Keratinocyte (primary cell): ENCODE results near the gene CAPN5. TPM values are rescaled to one million over a fixed set of nuclear protein-coding genes. Genes with fewer than 3 reads are reported as not detected.

Experiments used
- DNase-seq: peaks from one replicate; pipeline ENCODE4 v3.0.0-alpha.2; 2011; ENCODE audit warnings: low read depth, missing footprints, low spot score
- FAIRE-seq: peaks from 2 replicates; lab custom pipeline; 2011; peaks lifted over from hg19 to GRCh38; lab: Jason Lieb, UNC
- H2AFZ ChIP-seq: 2 replicates; pipeline ENCODE4 v1.6.0; 2012; ENCODE audit warnings: low read length, control low read depth, inconsistent platforms; ENCODE audit not compliant: control insufficient read depth
- H3K27ac ChIP-seq: 2 replicates; pipeline ENCODE4 v1.5.1; 2011; ENCODE audit warnings: low read length; ENCODE audit not compliant: control insufficient read depth, insufficient read depth
- H3K27me3 ChIP-seq: 3 replicates; pipeline ENCODE4 v1.6.0; 2011; ENCODE audit warnings: low read length; ENCODE audit not compliant: control insufficient read depth, insufficient read depth; ENCODE audit errors: extremely low read depth
- H3K36me3 ChIP-seq, 2 experiments: 2 replicates in 1 of 2; 3 replicates in 1 of 2; pipeline ENCODE4 v1.5.1; 2011; ENCODE audit warnings: low read length in 2 of 2, mild to moderate bottlenecking in 1 of 2; ENCODE audit not compliant: control insufficient read depth in 2 of 2, insufficient read depth in 2 of 2; ENCODE audit errors: extremely low read depth in 1 of 2
- H3K4me1 ChIP-seq: 3 replicates; pipeline ENCODE4 v1.5.1; 2011; ENCODE audit warnings: low read length; ENCODE audit not compliant: control insufficient read depth, insufficient read depth; ENCODE audit errors: extremely low read depth
- H3K4me2 ChIP-seq: 3 replicates; pipeline ENCODE4 v1.6.0; 2011; ENCODE audit warnings: low read depth, low read length; ENCODE audit not compliant: control insufficient read depth, insufficient read depth; ENCODE audit errors: extremely low read depth
- H3K4me3 ChIP-seq, 3 experiments: fragments of 200-600 bp in 1 of 3; sonication (generic) in 1 of 3; 2 replicates in 2 of 3; 3 replicates in 1 of 3; pipeline ENCODE4 v1.5.1; 2011 to 2016; ENCODE audit warnings: low read length in 3 of 3, mild to moderate bottlenecking in 3 of 3, control low read depth in 2 of 3, inconsistent platforms in 1 of 3, low read depth in 1 of 3, mixed read lengths in 1 of 3, mixed run types in 1 of 3, moderate library complexity in 1 of 3; ENCODE audit not compliant: control insufficient read depth in 2 of 3, insufficient read depth in 2 of 3; ENCODE audit errors: extremely low read depth in 1 of 3
- H3K79me2 ChIP-seq: 2 replicates; pipeline ENCODE4 v1.6.0; 2012; ENCODE audit warnings: low read length; ENCODE audit not compliant: control insufficient read depth, insufficient read depth
- H3K9ac ChIP-seq: 3 replicates; pipeline ENCODE4 v1.6.0; 2011; ENCODE audit warnings: low read length; ENCODE audit not compliant: control insufficient read depth, insufficient read depth; ENCODE audit errors: extremely low read depth
- H3K9me1 ChIP-seq: 3 replicates; pipeline ENCODE4 v1.6.0; 2011; ENCODE audit warnings: low read length; ENCODE audit not compliant: control insufficient read depth, insufficient read depth; ENCODE audit errors: extremely low read depth
- H3K9me3 ChIP-seq: 2 replicates; pipeline ENCODE4 v1.5.1; 2012; ENCODE audit warnings: low read depth, low read length; ENCODE audit not compliant: control insufficient read depth
- H4K20me1 ChIP-seq: 3 replicates; pipeline ENCODE4 v1.6.0; 2011; ENCODE audit warnings: low read length; ENCODE audit not compliant: control insufficient read depth, insufficient read depth; ENCODE audit errors: extremely low read depth
- CTCF ChIP-seq, 3 experiments: IDR thresholded peaks in 1 of 3; conservative IDR thresholded peaks in 1 of 3; optimal IDR thresholded peaks in 1 of 3; 2 replicates in 2 of 3; 3 replicates in 1 of 3; pipeline versions ENCODE3 to v1.5.1; 2011; ENCODE audit warnings: low read length in 3 of 3, mild to moderate bottlenecking in 3 of 3, moderate library complexity in 2 of 3, control low read depth in 1 of 3, inconsistent platforms in 1 of 3; ENCODE audit not compliant: insufficient read depth in 2 of 3; ENCODE audit errors: extremely low read depth in 1 of 3
- EZH2 ChIP-seq: IDR thresholded peaks from one replicate; pipeline ENCODE4 v1.6.1; 2012; ENCODE audit warnings: inconsistent platforms, mild to moderate bottlenecking, low read length, moderate library complexity
- dilution Hi-C: fragments of 300-500 bp; cut with MboI; formaldehyde crosslinking; loops from one replicate; pipeline ENCODE4 v1.7.0; 2020; ENCODE audit warnings: low sequenced_read_pairs; ENCODE audit not compliant: extremely low pct_ligation_motif_present
- polyA plus RNA-seq, 5 experiments: library from polyadenylated mRNA; depleted of rRNA in 3 of 5; stranded (reverse) in 3 of 5; stranded (forward) in 1 of 5; unstranded in 1 of 5; fragments of >200 nt; gene quantifications; 1 replicate in 1 of 5; 2 replicates in 3 of 5; 3 replicates in 1 of 5; pipeline versions ENCODE4 v1.2.1 to v1.2.3, GENCODE V29; 2011 to 2012; ENCODE audit warnings: missing spikeins in 2 of 5, low read depth in 1 of 5, low replicate concordance in 1 of 5

CAPN5 gene
- polyA plus RNA-seq, 1 donor (not counting 4 experiments of a cell fraction or from before 2014, with no cell fraction given): 1.2 TPM

DNA sequence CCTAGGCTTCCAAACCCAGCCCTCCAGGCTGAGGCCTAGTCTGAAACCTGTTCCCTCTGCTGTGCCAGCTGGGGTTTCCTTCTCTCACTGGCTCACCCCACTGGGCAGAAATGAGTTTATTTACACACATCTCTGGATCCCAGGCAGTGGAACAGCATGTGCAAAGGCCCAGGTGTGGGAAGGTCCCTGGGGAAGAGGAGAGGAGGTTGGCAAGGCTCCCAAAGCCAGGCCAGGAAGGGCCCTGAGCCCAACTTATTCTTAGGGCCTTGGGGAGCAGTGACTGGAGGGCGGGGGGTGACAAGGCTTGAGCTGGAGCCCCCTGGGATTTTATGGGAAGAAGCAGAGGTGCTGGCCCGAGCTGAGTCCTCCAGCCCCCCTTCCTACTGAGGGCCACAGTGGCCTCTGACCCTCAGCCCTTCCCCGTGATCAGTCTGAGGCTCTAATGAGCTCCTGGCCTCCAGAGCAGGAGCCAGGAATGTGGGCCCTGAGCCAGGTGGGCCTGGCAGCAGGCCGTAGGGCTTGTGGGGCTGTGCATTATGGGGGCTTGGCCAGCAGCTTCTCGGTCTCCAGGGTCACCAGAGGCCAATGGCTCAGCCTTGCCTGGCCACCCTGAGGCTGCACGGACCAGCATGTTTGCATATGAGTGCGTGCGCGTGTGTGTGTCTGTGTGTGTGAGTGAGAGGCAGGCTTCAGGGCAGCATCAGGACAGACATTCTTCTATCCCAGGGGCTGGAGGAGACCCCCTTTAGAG lies 64.2 kb downstream of the CAPN5 start:
- Histone ChIP-seq H3K27me3 (no peaks in the 10 kb centered on the region), H3K4me1 (peaks cover 5% of the 10 kb centered on the region), H2AFZ (no peak overlapping the region), H3K27ac (no peak overlapping the region), H3K9me1 (no peaks in the 10 kb centered on the region), H3K4me3 (no peak overlapping the region), H4K20me1 (no peaks in the 10 kb centered on the region), H3K36me3 (no peaks in the 10 kb centered on the region), H3K9me3 (no peaks in the 10 kb centered on the region), H3K4me2 (no peak overlapping the region), H3K9ac (no peak overlapping the region), H3K79me2 (no peaks in the 10 kb centered on the region)
- dilution Hi-C loops: no loop called here
- no peak for FAIRE-seq
- TF ChIP-seq CTCF (optimal IDR thresholded peaks at IDR 0.05 in 1 of 3, IDR thresholded peaks at IDR 0.05 in 1 of 3, conservative IDR thresholded peaks at IDR 0.05 in 1 of 3; ENCODE audit: extremely low read depth in 1 of 3, insufficient read depth in 2 of 3, low read length in 3 of 3): no peak
- TF ChIP-seq EZH2: no peak
- DNase-seq: no peak

DNA sequence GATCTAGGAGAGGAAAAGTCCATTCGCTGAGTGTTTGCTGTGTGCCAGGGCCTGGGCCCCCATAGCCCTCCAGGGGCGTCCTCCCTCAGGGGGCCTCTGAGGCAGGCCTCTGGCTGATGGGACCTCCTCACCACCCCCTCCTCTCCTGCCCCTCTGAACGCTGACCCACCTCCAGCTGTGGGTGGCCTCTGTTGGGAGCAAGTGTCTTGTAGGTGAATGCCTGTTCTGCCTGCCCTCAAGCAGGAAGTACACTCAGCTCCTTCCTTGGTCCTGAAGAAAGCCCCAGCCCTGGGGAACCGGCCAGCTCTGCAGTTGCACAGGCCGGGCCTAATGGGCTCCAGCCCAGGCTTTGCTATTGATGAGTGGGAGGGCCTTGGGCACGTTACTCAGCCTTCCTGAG lies 64.8 kb downstream of the CAPN5 start:
- no peaks in the 10 kb centered on the region for H3K36me3 ChIP-seq
- no peak overlapping the region for H3K27ac ChIP-seq
- FAIRE-seq (no peak), DNase-seq (no peak)
- no peak overlapping the region for H3K9ac ChIP-seq
- TF ChIP-seq EZH2: no peak
- TF ChIP-seq CTCF (optimal IDR thresholded peaks at IDR 0.05 in 1 of 3, IDR thresholded peaks at IDR 0.05 in 1 of 3, conservative IDR thresholded peaks at IDR 0.05 in 1 of 3; ENCODE audit: extremely low read depth in 1 of 3, insufficient read depth in 2 of 3, low read length in 3 of 3): no peak
- no peak overlapping the region for H3K4me2 ChIP-seq
- H3K9me1 ChIP-seq: no peaks in the 10 kb centered on the region
- H3K4me3 ChIP-seq: no peak overlapping the region
- dilution Hi-C loops: no loop called here
- H3K9me3 ChIP-seq: no peaks in the 10 kb centered on the region
- H4K20me1 ChIP-seq: no peaks in the 10 kb centered on the region
- no peaks in the 10 kb centered on the region for H3K27me3 ChIP-seq
- peaks cover 5% of the 10 kb centered on the region for H3K4me1 ChIP-seq
- no peaks in the 10 kb centered on the region for H3K79me2 ChIP-seq
- no peak overlapping the region for H2AFZ ChIP-seq
